SK-N-SH (cell line): Measurements from ENCODE around the gene ZNF776.

Experiments
- CHD2 ChIP-seq: fragments of 150-350 bp; IDR thresholded peaks from 2 replicates; pipeline ENCODE4 v1.6.1; 2018; ENCODE audit warnings: low read length; ENCODE audit not compliant: partially characterized antibody
- CTCF ChIP-seq: fragments of 200-600 bp; sonication (generic); IDR thresholded peaks from 2 replicates; pipeline ENCODE4 v1.6.1; 2017; ENCODE audit warnings: antibody characterized with exemption, mild to moderate bottlenecking, moderate library complexity
- EZH2phosphoT487 ChIP-seq: fragments of 200-600 bp; sonication (generic); IDR thresholded peaks from 2 replicates; pipeline ENCODE4 v1.6.1; 2017; ENCODE audit warnings: low read depth, mixed run types, mild to moderate bottlenecking, antibody characterized with exemption, moderate library complexity, borderline replicate concordance
- MXI1 ChIP-seq: IDR thresholded peaks from 2 replicates; pipeline ENCODE4 v1.6.1; 2012; ENCODE audit warnings: mild to moderate bottlenecking, low read depth, low read length, improper control_type of control experiment
- NFIC ChIP-seq: IDR thresholded peaks from 2 replicates; pipeline ENCODE4 v1.4.0; 2012; ENCODE audit warnings: borderline replicate concordance
- POLR2AphosphoS5 ChIP-seq: IDR thresholded peaks from 2 replicates; pipeline ENCODE4 v1.6.1; 2012; ENCODE audit warnings: low read depth, low read length
- RAD21 ChIP-seq: IDR thresholded peaks from 2 replicates; pipeline ENCODE4 v1.6.1; 2012; ENCODE audit warnings: mild to moderate bottlenecking, low read length
- REST ChIP-seq: IDR thresholded peaks from 2 replicates; pipeline ENCODE4 v1.6.1; 2012; ENCODE audit warnings: mild to moderate bottlenecking, low read depth, low read length, moderate library complexity
- TCF12 ChIP-seq: IDR thresholded peaks from 2 replicates; pipeline ENCODE4 v1.4.0; 2012

GRCh38 chr19:57776764-57777296 is 30.2 kb downstream of the ZNF776 start:
- TF ChIP-seq NFIC (no peak), CTCF (no peak), EZH2phosphoT487 (no peak), REST (no peak), POLR2AphosphoS5 (no peak), CHD2 (no peak), TCF12 (no peak), RAD21 (no peak), MXI1 (no peak)
